GM18517 (cell line): Measurements from ENCODE around the gene TCF7L2.

Experiments used
- ATAC-seq: cut with Tn5 transposase; IDR thresholded peaks from one replicate; pipeline ENCODE4 v1.9.1; 2021; ENCODE audit warnings: mild to moderate bottlenecking, moderate library complexity; ENCODE audit not compliant: unreplicated experiment

TCF7L2 gene

GRCh38 chr10:113020838-113021237 lies 70.8 kb downstream of the TCF7L2 start:
- ATAC-seq, result no peak

GRCh38 chr10:113021268-113022040 lies 71.4 kb downstream of the TCF7L2 start:
- no peak for ATAC-seq

DNA sequence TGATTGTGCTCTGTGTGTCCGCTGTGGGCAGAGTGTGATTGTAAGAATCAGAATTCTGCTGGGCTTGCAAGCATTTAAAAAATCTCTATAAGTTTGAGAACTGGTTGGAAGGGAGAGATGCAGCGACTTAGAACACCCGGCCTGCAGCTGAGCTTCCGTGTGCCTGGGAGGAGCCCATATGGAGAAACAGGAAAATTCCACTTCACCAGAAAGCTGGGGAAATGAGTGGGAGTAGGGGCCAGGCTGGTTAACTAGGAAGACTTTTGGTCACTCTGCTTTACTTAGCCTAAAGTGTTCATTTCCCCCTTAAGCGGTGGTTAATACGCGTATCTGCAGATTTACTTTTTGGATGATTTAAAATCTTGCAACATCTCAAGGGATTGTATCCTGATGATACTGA lies 72.2 kb downstream of the TCF7L2 start:
- ATAC-seq, result no peak

GRCh38 chr10:113023017-113023416 lies 73.0 kb downstream of the TCF7L2 start:
- no peak for ATAC-seq

DNA sequence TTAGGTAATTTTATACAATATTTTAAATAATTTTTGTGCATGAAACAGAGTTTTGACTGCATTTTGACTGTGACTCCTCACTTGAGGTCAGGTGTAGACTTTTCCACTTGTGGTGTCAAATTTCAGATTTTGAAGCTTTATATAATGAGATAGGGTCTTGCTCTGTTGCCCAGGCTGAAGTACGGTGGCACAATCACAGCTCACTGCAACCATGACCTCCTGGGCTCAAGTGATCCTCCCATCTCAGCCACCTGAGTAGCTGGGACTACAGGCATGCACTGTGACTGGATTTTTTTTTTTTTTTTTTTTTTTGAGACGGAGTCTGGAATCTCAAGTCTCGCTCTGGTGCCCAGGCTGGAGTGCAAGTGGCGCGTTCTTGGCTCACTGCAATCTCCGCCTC lies 74.9 kb downstream of the TCF7L2 start:
- ATAC-seq, result no peak

DNA sequence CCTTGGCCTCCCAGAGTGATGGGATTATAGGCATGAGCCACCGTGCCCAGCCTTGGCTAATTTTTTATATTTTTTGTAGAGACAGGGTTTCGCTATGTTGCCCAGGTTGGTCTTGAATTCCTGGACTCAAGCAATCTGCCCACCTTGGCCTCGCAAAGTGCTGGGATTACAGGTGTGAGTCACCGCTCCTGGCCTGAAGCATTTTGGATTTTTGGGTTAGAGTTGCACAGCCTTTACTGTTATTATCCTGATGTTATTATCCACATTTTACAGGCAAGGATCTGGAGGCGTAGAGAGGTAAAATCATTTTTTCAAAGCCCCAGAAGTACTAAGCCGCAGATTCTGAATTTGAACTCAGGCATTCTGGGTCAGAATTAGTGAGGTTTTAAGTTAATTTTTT lies 75.4 kb downstream of the TCF7L2 start:
- ATAC-seq, result no peak

GRCh38 chr10:113026679-113027078 lies 76.6 kb downstream of the TCF7L2 start:
- ATAC-seq, result no peak

GRCh38 chr10:113027230-113027573 lies 77.2 kb downstream of the TCF7L2 start:
- no peak for ATAC-seq

DNA sequence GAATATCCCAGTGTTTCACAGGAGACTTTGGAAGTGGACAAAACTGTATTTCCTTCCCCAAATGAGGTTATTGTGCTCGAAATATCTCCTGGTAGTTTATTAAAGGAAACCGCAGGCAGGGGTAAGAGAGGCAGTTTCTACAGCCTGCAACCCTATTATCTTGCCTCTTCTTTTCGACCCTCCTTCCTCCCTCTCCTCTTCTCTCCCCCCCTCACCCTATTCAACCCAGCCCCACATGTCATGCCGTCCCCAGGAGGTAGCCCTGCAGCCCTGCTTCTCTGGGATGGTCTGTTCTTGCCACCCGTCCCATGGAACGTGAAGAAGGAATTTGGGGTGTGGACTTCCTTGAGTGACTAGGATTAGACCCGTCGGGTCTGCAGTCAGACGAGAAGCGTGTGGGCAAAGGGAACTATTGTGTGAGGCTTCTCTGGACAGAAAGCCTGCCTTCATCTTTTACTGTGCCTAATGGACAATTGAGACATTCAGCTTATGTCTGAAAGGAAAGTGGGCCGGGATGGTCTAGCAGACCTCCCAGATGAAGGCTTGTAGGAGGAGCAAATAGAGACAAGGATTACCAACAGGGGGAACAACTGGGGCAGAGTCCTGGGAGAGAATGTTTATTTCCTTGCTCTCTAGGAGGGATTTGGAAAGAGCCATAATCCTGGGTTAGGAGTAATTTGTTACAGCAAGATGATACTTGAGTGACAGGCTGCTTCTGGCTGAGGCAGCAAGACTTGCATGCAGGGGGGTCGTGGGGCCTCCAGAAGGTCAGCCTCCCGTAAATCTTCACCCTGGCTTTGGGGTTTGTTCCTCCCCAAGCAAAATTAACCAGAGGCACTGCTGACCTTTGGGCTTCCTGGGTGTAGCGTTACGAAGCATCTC lies 77.8 kb downstream of the TCF7L2 start:
- ATAC-seq, result no peak

GRCh38 chr10:113028456-113029440 lies 78.7 kb downstream of the TCF7L2 start:
- no peak for ATAC-seq

DNA sequence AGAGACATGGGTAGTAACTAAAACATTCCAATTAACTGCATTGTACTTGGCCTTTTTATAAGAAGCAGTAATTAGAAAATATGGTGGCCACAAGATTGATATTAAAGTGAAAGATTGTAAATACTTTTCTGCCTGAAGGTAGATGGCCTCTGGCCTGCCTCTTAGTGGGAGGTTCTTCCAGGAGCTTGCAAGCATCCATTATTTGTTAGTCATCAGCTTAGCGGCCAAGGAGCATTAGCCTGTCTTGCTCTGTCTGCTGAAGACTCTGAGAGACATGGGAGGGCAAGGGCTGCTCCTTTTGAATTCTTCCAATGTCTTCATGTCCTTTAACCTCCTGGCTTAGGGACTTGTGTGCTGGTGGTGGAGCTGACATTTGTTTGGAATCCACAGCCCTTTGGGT lies 80.4 kb downstream of the TCF7L2 start:
- ATAC-seq, result no peak

- no peak for ATAC-seq
These were observed 81.1 kb downstream of the TCF7L2 start for GRCh38 chr10:113031147-113031546.

- no peak for ATAC-seq
These were observed 83.9 kb downstream of the TCF7L2 start for GRCh38 chr10:113033991-113034390.

- ATAC-seq, result no peak
These were observed 85.8 kb downstream of the TCF7L2 start for GRCh38 chr10:113035732-113036312.

GRCh38 chr10:113036619-113037018 lies 86.6 kb downstream of the TCF7L2 start:
- no peak for ATAC-seq

- no peak for ATAC-seq
These were observed 87.2 kb downstream of the TCF7L2 start for GRCh38 chr10:113037218-113037617.

DNA sequence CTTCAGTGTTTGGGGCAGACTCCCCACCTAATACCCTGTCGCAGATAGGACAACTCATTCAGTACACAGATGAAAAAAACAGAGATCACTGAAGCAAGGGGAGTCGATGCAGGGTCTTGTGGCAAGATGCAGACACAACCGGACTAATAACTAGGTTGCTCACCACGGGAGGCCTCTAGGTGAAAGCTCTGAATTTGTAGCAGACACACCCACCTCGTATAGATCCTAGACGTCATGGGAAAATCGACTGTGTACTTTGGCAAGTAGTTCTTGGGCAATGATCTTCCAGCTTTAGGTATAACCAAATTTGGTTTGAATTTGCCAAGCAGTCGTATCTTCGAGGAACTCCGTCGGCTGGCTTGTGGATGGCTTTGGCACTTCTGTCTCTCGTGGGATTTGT lies 88.1 kb downstream of the TCF7L2 start:
- no peak for ATAC-seq

DNA sequence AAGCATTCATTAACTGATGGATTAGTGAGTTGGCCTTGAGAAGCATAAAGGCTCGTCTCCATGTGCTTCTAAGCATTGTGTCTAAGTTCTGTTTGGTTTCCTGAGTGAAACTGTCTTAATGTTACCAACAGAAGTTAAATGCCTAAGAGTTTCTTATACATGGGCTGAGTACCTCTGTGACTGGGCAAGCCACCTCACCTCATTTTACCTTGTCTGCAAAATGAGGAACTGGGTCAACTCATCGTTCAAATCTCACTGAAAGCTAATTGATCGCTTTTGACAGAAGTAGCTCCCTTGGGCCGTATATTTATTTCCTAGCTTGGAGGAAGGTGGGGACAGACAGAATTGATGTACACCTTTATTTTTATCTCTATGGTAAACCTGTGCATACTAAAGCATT lies 88.9 kb downstream of the TCF7L2 start:
- no peak for ATAC-seq

DNA sequence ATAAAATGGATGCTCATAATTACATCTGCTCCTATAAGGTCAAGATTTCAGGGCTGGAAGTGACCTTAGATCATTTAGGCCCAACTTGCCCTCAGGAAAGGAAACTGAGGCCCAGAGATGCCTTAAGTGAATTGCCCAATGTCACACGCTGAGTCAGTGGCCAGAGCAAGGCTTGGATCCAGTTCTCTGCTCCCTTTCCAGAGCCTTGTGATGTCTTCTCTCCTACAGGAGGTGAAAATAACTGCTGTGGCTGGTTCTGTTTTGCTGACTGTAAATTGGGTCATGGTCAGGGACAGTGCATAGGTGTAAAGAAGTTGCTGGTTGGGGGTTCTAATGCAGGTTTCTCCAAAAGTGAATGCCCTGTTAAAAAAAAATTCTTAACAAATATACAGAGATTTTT lies 91.3 kb downstream of the TCF7L2 start:
- ATAC-seq, result no peak

DNA sequence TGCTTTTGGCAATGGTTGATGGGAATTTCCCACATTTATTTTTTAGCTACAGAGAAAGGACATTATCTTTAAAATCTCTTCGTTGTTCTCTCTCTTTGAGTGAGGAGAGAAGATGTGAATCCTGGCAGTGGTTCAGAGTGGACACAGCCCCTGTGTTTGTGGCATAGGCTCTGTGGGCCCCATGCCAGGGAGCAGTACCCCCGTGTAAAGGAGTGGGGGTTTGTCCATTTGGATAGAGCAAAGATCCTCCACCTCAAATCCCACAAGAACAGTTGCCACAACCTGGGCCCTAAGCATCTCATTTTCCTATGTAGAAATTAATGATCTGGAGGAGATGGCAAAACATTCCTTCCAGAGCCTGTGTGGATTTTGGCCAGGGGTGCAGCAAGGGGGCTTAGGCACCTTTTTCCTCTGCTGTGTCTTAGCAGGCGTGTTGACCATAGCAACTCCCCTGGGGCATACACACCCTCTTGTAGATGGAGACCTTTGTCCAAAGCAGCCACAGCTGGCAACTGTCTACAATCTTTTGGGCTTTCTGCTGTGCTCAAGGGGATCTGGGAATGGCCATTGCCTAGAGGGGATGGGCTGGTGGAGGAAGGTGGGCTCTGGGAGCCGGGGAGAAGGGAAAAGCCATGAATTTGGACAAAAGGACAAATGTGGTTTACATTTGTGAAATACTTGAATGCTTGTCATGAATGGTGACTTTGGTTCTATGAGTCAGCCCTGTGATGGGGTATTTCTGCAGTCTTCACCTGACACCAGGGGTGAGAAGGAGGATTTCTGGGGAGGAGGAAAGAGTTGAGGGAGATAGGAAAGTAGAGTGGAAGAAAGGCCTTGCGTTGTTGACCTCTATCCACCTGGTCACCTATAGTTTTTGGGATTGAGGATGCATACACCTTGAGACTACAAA lies 92.0 kb downstream of the TCF7L2 start:
- ATAC-seq, result no peak
